ENCODE results near the gene CRABP1. TPM values are rescaled to one million over a fixed set of nuclear protein-coding genes. Genes with fewer than 3 reads are reported as not detected.

Gene CRABP1
- total RNA-seq, 1 experiment from 2014 or later: 444 TPM

- Mint-ChIP-seq H3K9me3 (no peaks in the 10 kb centered on the region), H3K27ac (no peak overlapping the region), H3K27me3 (ENCODE audit: low read depth) (no peaks in the 10 kb centered on the region), H3K4me3 (no peak overlapping the region), H3K36me3 (no peaks in the 10 kb centered on the region), H3K4me1 (peaks cover 10% of the 10 kb centered on the region)
- ChIA-PET POLR2A (no interaction called here), CTCF (interaction anchor here (1.4 to 1.7 kb wide), 2 partner anchors 13 to 93 kb away, joined by 4 read pairs; no protein-coding TSS in a partner anchor)
- no peak for TF ChIP-seq CTCF (IDR thresholded peaks at IDR 0.05)
- no peak for TF ChIP-seq SMAD4 (CRISPR knock-in tag; IDR thresholded peaks at IDR 0.05)
- no peak for ATAC-seq
- no peak for DNase-seq (ENCODE audit: low spot score)
Observed at GRCh38 chr15:78329625-78330024, 10.5 kb upstream of the CRABP1 start.

GRCh38 chr15:78334845-78335244, 5.3 kb upstream of the CRABP1 start:
- DNase-seq (ENCODE audit: low spot score): no peak
- Mint-ChIP-seq H3K4me3 (no peak overlapping the region), H3K36me3 (no peaks in the 10 kb centered on the region), H3K27me3 (ENCODE audit: low read depth) (peaks cover 13% of the 10 kb centered on the region), H3K4me1 (peaks cover 20% of the 10 kb centered on the region), H3K9me3 (no peaks in the 10 kb centered on the region), H3K27ac (no peak overlapping the region)
- POLR2A ChIA-PET: no interaction called here
- CTCF ChIA-PET: no interaction called here
- no peak for ATAC-seq
- TF ChIP-seq TCF7 (CRISPR knock-in tag; IDR thresholded peaks at IDR 0.05; ENCODE audit: low read depth): no peak
- no peak for TF ChIP-seq ESRRA (CRISPR knock-in tag; IDR thresholded peaks at IDR 0.05; ENCODE audit: borderline replicate concordance)

GRCh38 chr15:78335985-78336384, 4.2 kb upstream of the CRABP1 start:
- CTCF ChIA-PET: no interaction called here
- Mint-ChIP-seq H3K4me1 (peaks cover 21% of the 10 kb centered on the region), H3K36me3 (no peaks in the 10 kb centered on the region), H3K27me3 (ENCODE audit: low read depth) (peaks cover 21% of the 10 kb centered on the region), H3K4me3 (no peak overlapping the region), H3K9me3 (no peaks in the 10 kb centered on the region), H3K27ac (no peak overlapping the region)
- ATAC-seq (no peak), DNase-seq (ENCODE audit: low spot score) (no peak)
- POLR2A ChIA-PET: no interaction called here
- TF ChIP-seq ETV6 (CRISPR knock-in tag; IDR thresholded peaks at IDR 0.05) (no peak), RORB (CRISPR knock-in tag; IDR thresholded peaks at IDR 0.05) (no peak), HMGA2 (CRISPR knock-in tag; IDR thresholded peaks at IDR 0.05) (no peak), GTF2I (CRISPR knock-in tag; conservative IDR thresholded peaks at IDR 0.05) (no peak), ZNF396 (CRISPR knock-in tag; IDR thresholded peaks at IDR 0.05; ENCODE audit: borderline replicate concordance) (no peak), ZBTB21 (CRISPR knock-in tag; IDR thresholded peaks at IDR 0.05; ENCODE audit: borderline replicate concordance) (no peak), ERG (CRISPR knock-in tag; IDR thresholded peaks at IDR 0.05) (no peak), NR3C1 (CRISPR knock-in tag; conservative IDR thresholded peaks at IDR 0.05; ENCODE audit: low read depth) (no peak), STAT6 (CRISPR knock-in tag; conservative IDR thresholded peaks at IDR 0.05; ENCODE audit: low read depth) (no peak), CTCF (IDR thresholded peaks at IDR 0.05) (no peak), ZNF138 (CRISPR knock-in tag; conservative IDR thresholded peaks at IDR 0.05) (no peak), SMAD4 (CRISPR knock-in tag; IDR thresholded peaks at IDR 0.05) (no peak), NFE2L1 (CRISPR knock-in tag; IDR thresholded peaks at IDR 0.05) (no peak), GRHL2 (CRISPR knock-in tag; IDR thresholded peaks at IDR 0.05; ENCODE audit: insufficient replicate concordance, severe bottlenecking) (no peak), SOX15 (CRISPR knock-in tag; IDR thresholded peaks at IDR 0.05) (no peak), CDX4 (CRISPR knock-in tag; IDR thresholded peaks at IDR 0.05; ENCODE audit: borderline replicate concordance) (no peak)
